Fibroblast of villous mesenchyme (primary cell): ENCODE measurements around the gene WDR18. TPM values are rescaled to one million over a fixed set of nuclear protein-coding genes. Genes with fewer than 3 reads are reported as not detected.
A peak's percentile ranks its signal among the peaks of the same experiment; 100 is the strongest.

Experiments used
- DNase-seq: peaks from one replicate; pipeline ENCODE4 v3.0.0-alpha.2; 2010; ENCODE audit warnings: low read depth
- H3K4me3 ChIP-seq: 2 replicates; pipeline ENCODE4 v1.5.1; 2011; ENCODE audit warnings: low read depth, mild to moderate bottlenecking, low read length
- total RNA-seq: library from RNA; depleted of rRNA; stranded (reverse); fragments of >200 nt; gene quantifications from 2 replicates; pipeline ENCODE4 v1.2.3, GENCODE V29; 2012
- TF ChIP-seq, protein P1 (sequence below): IDR thresholded peaks from 2 replicates; pipeline ENCODE4 v1.5.1; 2012; ENCODE audit warnings: low read depth, mild to moderate bottlenecking, low read length; ENCODE audit not compliant: insufficient read depth

Gene WDR18
- total RNA-seq, 1 donor = 49.7 TPM

DNA sequence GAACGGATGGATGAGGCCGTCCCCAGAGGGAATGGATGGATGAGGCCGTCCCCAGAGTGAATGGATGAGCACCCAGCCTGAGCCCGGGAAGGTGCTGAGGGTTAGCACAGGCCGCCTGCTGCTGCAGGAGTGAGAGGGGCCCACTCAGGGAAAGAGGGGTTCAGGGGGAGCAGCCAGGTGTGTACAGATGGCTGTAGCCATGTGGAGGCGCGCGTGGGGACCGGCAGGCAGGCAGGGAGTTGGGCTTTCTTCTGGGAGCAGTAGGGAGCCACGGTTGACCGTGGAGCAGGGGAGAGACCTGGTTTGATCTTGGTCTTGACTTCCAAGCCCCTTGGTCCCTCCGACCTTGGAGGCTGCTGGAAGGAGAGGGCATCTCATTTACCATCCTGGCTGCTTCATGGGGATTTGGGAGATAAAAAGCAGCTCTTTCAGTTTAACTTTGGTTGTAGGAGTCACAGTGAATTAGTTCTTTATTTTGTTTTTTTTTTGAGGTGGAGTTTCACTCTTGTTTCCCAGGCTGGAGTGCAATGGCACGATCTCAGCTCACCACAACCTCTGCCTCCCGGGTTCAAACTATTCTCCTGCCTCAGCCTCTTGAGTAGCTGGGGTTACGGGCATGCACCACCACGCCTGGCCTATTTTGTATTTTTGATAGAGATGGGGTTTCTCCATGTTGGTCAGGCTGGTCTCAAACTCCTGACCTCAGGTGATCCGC lies 33.6 kb upstream of the WDR18 start:
- DNase-seq = no peak
- H3K4me3 ChIP-seq = no peak overlapping the region
- TF ChIP-seq, protein P1, sequence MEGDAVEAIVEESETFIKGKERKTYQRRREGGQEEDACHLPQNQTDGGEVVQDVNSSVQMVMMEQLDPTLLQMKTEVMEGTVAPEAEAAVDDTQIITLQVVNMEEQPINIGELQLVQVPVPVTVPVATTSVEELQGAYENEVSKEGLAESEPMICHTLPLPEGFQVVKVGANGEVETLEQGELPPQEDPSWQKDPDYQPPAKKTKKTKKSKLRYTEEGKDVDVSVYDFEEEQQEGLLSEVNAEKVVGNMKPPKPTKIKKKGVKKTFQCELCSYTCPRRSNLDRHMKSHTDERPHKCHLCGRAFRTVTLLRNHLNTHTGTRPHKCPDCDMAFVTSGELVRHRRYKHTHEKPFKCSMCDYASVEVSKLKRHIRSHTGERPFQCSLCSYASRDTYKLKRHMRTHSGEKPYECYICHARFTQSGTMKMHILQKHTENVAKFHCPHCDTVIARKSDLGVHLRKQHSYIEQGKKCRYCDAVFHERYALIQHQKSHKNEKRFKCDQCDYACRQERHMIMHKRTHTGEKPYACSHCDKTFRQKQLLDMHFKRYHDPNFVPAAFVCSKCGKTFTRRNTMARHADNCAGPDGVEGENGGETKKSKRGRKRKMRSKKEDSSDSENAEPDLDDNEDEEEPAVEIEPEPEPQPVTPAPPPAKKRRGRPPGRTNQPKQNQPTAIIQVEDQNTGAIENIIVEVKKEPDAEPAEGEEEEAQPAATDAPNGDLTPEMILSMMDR = no peak

DNA sequence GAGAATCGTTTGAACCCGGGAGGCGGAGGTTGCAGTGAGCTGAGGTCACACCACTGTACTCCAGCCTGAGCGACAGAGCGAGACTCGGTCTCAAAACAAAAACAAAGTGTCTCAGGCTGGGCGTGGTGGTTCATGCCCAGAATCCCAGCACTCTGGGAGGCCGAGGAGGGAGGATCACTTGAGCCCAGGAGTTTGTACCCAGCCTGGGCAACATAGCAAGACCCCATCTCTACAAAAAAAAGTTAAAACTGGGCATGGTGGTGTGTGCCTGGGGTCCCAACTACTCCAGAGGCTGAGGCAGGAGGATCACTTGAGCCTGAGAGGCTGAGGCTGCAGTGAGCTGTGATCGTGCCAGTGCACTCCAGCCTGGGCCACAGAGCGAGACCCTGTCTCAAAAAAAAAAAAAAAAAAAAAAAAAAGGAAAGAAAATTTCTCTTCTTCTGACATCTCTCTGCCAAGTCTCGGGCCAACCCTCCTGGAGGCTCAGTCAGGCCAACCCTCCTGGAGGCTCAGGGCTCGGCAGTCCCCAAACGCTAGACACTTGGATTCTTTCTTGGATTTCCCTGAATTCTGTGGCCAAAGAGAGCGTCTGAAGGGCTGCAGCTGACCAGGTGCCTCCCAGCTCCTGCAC lies 32.0 kb upstream of the WDR18 start:
- no peak for DNase-seq
- TF ChIP-seq, protein P1 = no peak
- H3K4me3 ChIP-seq = peak overlapping the region; percentile 41

DNA sequence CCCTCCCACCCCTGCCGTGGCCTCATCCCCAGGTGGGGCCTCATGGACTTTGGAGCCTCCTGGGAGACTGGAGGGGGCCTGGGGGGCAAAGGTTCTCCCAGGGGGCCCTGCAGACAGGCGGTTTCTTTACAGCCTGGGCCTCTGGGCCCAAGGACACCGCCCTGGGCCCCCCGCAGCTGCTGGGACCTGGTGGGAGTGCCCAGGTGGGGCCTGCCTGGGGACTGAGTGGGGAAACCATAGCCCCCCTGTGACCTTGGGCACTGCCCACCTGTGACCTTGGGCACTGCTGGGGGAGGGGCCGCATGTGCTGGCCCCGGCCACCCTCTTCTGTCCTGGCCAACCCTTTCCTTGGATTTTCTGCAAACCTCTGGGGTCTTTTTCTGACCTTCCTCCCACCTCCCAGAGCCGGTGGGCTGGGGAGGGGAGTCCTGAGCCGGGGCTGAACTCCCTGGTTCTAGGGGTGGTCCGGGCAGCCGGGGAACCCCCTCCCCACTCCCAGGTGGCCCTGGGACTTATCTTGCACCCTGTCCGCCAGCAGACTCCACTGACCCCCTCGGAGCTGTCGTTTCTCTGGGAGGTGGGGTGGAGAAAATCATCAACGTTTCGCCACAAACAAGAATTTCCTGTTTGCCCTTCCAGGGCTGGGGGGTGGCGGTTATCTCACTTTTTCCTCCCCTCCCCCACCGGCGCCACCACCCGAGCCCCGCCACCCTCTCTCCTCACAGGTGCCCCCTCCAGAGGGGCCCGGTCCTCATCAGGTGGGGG lies 31.3 kb upstream of the WDR18 start:
- peak overlapping the region; percentile 41 for H3K4me3 ChIP-seq
- peak; percentile 59 for DNase-seq
- TF ChIP-seq, protein P1 = no peak

DNA sequence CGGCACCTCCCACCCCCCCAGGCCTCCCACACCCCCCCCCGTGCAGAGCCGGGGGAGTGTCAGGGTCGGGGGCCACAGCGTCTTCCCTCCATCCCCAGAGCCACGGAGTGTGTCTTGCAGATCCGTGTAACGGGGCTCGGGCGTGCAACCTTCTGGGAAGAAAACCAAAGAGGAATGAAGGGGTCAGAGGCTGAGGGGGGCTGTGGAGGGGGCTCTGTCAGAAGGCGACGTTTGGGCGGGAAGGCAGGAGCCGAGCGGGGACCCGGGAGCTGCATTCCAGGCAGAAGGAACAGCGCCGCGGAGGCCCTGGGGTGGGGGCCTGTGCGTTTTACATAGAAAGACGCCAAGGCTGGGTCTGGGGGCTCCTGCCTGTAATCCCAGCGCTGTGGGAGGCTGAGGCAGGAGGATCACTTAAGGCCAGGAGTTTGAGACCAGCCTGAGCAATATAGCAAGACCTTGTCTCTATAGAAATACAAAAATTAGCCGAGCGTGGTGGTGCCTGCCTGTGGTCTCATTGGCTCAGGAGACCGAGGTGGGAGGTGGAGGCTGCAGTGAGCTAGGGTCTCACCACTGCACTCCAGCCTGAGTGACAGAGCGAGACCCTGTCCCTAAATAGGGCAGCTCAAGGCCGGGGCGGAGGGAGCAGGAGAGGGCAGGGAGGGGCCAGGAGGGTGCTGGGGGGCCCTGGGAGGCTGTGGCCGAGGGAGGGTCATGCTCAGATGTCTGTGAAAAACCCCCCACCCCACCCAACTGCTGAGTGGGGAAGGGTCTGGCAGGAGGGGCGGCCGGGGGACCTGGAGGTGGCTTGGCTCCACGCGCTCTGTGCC lies 30.5 kb upstream of the WDR18 start:
- no peak for DNase-seq
- TF ChIP-seq, protein P1 = no peak
- peak overlapping the region; percentile 41 for H3K4me3 ChIP-seq

DNA sequence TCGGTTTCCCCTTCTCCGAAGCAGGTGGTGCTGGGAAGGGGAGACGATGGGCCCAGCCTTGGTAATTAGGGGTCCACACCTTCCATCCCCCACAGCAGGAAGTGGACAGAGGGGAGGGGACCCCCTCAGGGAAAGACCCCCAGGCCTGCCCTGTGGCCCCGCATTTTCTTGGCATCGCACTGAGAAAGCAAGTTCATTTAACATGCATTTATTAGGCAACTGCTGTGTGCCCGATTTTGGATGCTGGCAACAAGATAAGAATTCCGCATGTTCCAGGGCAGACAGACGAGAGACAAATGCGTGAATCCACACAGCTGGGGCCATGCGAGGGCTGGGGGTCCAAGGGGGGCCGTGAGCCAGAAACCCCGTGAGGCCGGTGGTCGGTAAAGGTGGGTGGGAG lies 29.9 kb upstream of the WDR18 start:
- TF ChIP-seq, protein P1 = no peak
- no peak for DNase-seq
- no peak overlapping the region for H3K4me3 ChIP-seq
